Spleen (tissue), 11 donors: ENCODE results near the gene GTF2H4. TPM values are rescaled to one million over a fixed set of nuclear protein-coding genes. Genes with fewer than 3 reads are reported as not detected.

Source experiments
- DNase-seq: peaks from one replicate; pipeline ENCODE4 v3.0.0-alpha.2; 2020
- H3K27ac ChIP-seq, 8 donors: fragments of 200-600 bp; sonication (generic) in 7 of 8; 1 replicate in 4 of 8; 2 replicates in 4 of 8; pipeline versions ENCODE4 v1.5.0 to v1.8.0; 2016 to 2021; ENCODE audit warnings: inconsistent platforms in 4 of 8, mild to moderate bottlenecking in 4 of 8, moderate library complexity in 1 of 8
- H3K27me3 ChIP-seq, 7 donors: fragments of 200-600 bp; sonication (generic) in 6 of 7; replicated peaks in 1 of 7; 1 replicate in 4 of 7; 2 replicates in 3 of 7; pipeline versions ENCODE4 v1.5.0 to v1.8.0; 2016 to 2021; ENCODE audit warnings: inconsistent platforms in 3 of 7, mild to moderate bottlenecking in 1 of 7
- H3K36me3 ChIP-seq, 6 donors: fragments of 200-600 bp; sonication (generic) in 5 of 6; 1 replicate in 4 of 6; 2 replicates in 2 of 6; pipeline versions ENCODE4 v1.5.0 to v1.8.0; 2016 to 2021; ENCODE audit warnings: inconsistent platforms in 2 of 6
- H3K4me1 ChIP-seq, 6 donors: fragments of 200-600 bp; sonication (generic) in 5 of 6; 1 replicate in 3 of 6; 2 replicates in 3 of 6; pipeline versions ENCODE4 v1.5.0 to v1.8.0; 2016 to 2021; ENCODE audit warnings: inconsistent platforms in 3 of 6
- H3K4me3 ChIP-seq, 8 donors: fragments of 200-600 bp; sonication (generic) in 7 of 8; 1 replicate in 4 of 8; 2 replicates in 4 of 8; pipeline versions ENCODE4 v1.5.0 to v1.8.0; 2016 to 2021; ENCODE audit warnings: inconsistent platforms in 4 of 8, mild to moderate bottlenecking in 4 of 8, moderate library complexity in 2 of 8
- H3K9me3 ChIP-seq, 8 donors: fragments of 200-600 bp; sonication (generic) in 7 of 8; 1 replicate in 4 of 8; 2 replicates in 4 of 8; pipeline versions ENCODE4 v1.5.0 to v1.8.0; 2016 to 2021; ENCODE audit warnings: inconsistent platforms in 4 of 8
- POLR2A ChIP-seq, 3 donors: fragments of 450-650 bp; IDR thresholded peaks; one replicate each; pipeline ENCODE4 v1.5.1; 2017; ENCODE audit warnings: antibody characterized with exemption in 3 of 3, mild to moderate bottlenecking in 1 of 3
- POLR2AphosphoS5 ChIP-seq, 3 donors: sonication (generic); formaldehyde crosslinking; IDR thresholded peaks; one replicate each; pipeline ENCODE4 v1.5.1; 2017; ENCODE audit warnings: antibody characterized with exemption in 3 of 3
- WGBS, 5 donors: extraction: QIAGEN DNeasy Blood & Tissue Kit in 3 of 5; methylation state at CpG; one replicate each; pipeline versions ENCODE4 v1.1.5 to v1.1.7; 2013 to 2018; 5-methylcytosine and 5-hydroxymethylcytosine counted together
- intact Hi-C: fragments of 100-400 bp; cut with DNase I; formaldehyde crosslinking; loops from one replicate; pipeline ENCODE4 v1.15.0; 2023; ENCODE audit warnings: low total_unique reads
- polyA plus RNA-seq, 3 donors: library from polyadenylated mRNA; stranded (reverse); fragments of 200-250 nt; gene quantifications; one replicate each; pipeline ENCODE4 v1.2.1, GENCODE V29; 2013
- total RNA-seq, 7 donors: library from RNA; depleted of rRNA in 3 of 7; stranded (reverse); fragments of >200 nt in 3 of 7; fragmentation: NEBNext Ultra II Directional in 4 of 7; extraction: Animal tissue kit (Norgen Biotek cat#: 25700) in 4 of 7; gene quantifications; one replicate each; pipeline versions ENCODE4 v1.1.0 to v1.2.1, GENCODE V29; 2016 to 2021
- TF ChIP-seq, protein P1 (sequence below), 11 experiments: fragments of 200-600 bp in 7 of 11; fragments of 450-650 bp in 4 of 11; sonication (generic) in 4 of 11; IDR thresholded peaks in 8 of 11; conservative IDR thresholded peaks in 3 of 11; 1 replicate in 7 of 11; 2 replicates in 4 of 11; pipeline versions ENCODE4 v1.4.0 to v1.8.0; 2016 to 2021; ENCODE audit warnings: antibody characterized with exemption in 11 of 11, inconsistent platforms in 4 of 11, mild to moderate bottlenecking in 1 of 11
- donor health status: healthy with polysubstance abuse.
- donor health status: DM: no; HTN: no; CAD: no; lungs with moderate emphysema.
- donor health status: DM: no; HTN: no; CAD: no.
- donor health status: Bipolar disorder and iron deficiency.
- donor health status: healthy.
- donor health status: DM: no; HTN: no; CAD: no.
- donor health status: DM: yes; HTN: yes; CAD: no.

Gene GTF2H4
- total and polyA plus RNA-seq, 10 donors = 20.6 to 49.7 (median 29.3) TPM

DNA sequence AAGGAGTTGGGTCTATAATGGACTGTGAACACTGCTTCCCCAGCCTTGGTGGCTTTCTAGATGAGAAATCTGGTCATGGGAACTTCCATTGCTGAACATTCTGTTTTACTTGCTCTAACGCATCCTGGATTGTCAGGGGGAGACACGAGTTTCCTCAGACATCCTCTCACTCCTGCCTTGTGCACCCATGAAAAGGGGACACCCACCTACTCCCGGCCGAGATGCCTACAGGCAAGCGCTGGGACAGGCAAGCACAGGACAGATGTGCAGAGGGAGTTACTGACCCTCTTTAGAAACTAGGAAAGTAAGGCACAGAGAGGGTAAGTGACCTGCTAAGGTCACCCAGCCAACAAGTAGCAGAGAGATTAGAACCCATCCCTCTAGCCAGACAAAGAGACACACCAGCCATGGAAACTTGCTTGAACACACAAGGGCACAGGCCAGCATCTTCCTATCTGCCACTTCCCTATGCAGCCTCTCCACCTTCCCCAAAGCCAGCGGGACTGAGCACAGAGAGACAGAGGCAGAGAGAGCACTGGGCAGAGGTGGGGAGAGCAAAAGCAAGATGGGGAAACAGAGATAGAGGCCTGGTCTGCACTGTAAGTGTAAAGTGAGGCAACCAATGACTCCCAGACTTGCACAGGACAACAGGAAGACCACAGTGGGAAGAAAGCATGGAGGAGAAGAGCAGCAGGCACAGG lies 24.8 kb downstream of the GTF2H4 start:
- no peaks in the 10 kb centered on the region for H3K4me1 ChIP-seq
- WGBS, 5 donors = 75 to 87% (median 79%) methylated on average over 6 of the region's 6 CpGs

DNA sequence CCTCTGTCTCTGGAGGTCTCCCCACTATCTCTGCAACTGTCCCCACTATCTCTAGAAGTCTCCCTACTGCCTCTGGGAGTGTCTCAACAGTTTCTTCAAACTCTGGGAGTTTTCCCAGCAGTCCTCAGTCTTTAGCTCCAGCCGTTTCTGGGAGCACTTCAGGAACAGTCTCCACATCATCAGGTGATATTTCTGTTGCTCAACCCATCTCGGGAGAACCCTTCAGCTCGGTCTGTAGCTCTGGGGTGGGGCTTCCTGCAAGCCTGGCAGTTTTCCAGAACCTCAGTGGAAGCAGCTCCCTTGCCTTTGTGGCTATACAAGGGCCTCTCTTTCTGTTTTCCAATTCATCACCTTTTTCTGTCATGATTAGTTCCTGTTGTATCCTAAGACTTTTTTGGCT lies 27.0 kb downstream of the GTF2H4 start:
- Histone ChIP-seq H3K9me3 (no peaks in the 10 kb centered on the region), H3K4me3 (no peak overlapping the region), H3K4me1 (no peaks in the 10 kb centered on the region), H3K36me3 (no peaks in the 10 kb centered on the region), H3K27ac (no peak overlapping the region), H3K27me3 (peaks cover 0 to 22% (median 0%) of the 10 kb centered on the region in 7 donors)
- intact Hi-C loops = no loop called here
- WGBS, 5 donors = 14 to 32% (median 22%) methylated on average over 3 of the region's 3 CpGs
- DNase-seq = no peak
- TF ChIP-seq POLR2A (IDR thresholded peaks at IDR 0.05) (no peak), POLR2AphosphoS5 (IDR thresholded peaks at IDR 0.05) (no peak)
- TF ChIP-seq, protein P1, sequence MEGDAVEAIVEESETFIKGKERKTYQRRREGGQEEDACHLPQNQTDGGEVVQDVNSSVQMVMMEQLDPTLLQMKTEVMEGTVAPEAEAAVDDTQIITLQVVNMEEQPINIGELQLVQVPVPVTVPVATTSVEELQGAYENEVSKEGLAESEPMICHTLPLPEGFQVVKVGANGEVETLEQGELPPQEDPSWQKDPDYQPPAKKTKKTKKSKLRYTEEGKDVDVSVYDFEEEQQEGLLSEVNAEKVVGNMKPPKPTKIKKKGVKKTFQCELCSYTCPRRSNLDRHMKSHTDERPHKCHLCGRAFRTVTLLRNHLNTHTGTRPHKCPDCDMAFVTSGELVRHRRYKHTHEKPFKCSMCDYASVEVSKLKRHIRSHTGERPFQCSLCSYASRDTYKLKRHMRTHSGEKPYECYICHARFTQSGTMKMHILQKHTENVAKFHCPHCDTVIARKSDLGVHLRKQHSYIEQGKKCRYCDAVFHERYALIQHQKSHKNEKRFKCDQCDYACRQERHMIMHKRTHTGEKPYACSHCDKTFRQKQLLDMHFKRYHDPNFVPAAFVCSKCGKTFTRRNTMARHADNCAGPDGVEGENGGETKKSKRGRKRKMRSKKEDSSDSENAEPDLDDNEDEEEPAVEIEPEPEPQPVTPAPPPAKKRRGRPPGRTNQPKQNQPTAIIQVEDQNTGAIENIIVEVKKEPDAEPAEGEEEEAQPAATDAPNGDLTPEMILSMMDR (IDR thresholded peaks at IDR 0.05 in 8 of 11, conservative IDR thresholded peaks at IDR 0.05 in 3 of 11) = no peak

More for the DNA sequence above, 24.8 kb downstream of the GTF2H4 start:
- H3K9me3 ChIP-seq = peaks cover 0 to 13% (median 9%) of the 10 kb centered on the region in 8 donors
- H3K36me3 ChIP-seq = no peaks in the 10 kb centered on the region
- no peak for TF ChIP-seq POLR2AphosphoS5 (IDR thresholded peaks at IDR 0.05)
- TF ChIP-seq POLR2A (IDR thresholded peaks at IDR 0.05) = no peak
- TF ChIP-seq, protein P1 (IDR thresholded peaks at IDR 0.05 in 8 of 11, conservative IDR thresholded peaks at IDR 0.05 in 3 of 11) = no peak
- no peak overlapping the region for H3K27ac ChIP-seq
- no peak overlapping the region for H3K4me3 ChIP-seq
- DNase-seq = no peak
- intact Hi-C loops = no loop called here
- H3K27me3 ChIP-seq = peaks cover 0 to under 1% (median 0%) of the 10 kb centered on the region in 7 donors

DNA sequence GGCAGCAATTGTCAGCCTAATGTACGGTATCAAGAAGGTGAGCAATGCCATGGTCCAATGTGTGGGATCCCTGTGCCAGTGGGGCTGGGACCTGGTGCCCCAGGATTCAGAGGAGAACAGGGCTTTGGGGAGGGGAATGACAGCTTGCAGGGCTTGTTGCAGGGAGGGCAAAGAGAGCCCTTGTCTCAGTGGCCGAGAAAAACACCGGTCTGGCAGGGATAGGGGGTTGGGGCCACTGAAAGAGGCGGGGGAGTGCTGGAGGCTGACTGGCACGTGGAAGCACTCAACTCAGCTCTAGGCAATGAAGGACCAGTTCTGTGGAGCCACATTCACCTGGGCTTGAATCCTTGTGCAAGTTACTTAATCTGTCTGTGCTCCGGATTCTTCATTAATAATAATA lies 29.3 kb downstream of the GTF2H4 start:
- intact Hi-C loops = no loop called here
- 82 to 91% (median 85%) methylated on average over 6 of the region's 6 CpGs for WGBS, 5 donors
- H3K4me3 ChIP-seq = no peak overlapping the region
- H3K4me1 ChIP-seq = no peaks in the 10 kb centered on the region
- H3K36me3 ChIP-seq = no peaks in the 10 kb centered on the region
- peaks cover 0 to 44% (median 0%) of the 10 kb centered on the region in 7 donors for H3K27me3 ChIP-seq
- no peak for TF ChIP-seq POLR2A (IDR thresholded peaks at IDR 0.05)
- TF ChIP-seq, protein P1 (IDR thresholded peaks at IDR 0.05 in 8 of 11, conservative IDR thresholded peaks at IDR 0.05 in 3 of 11) = no peak
- TF ChIP-seq POLR2AphosphoS5 (IDR thresholded peaks at IDR 0.05) = no peak
- no peak overlapping the region for H3K27ac ChIP-seq
- no peaks in the 10 kb centered on the region for H3K9me3 ChIP-seq
- DNase-seq = no peak

DNA sequence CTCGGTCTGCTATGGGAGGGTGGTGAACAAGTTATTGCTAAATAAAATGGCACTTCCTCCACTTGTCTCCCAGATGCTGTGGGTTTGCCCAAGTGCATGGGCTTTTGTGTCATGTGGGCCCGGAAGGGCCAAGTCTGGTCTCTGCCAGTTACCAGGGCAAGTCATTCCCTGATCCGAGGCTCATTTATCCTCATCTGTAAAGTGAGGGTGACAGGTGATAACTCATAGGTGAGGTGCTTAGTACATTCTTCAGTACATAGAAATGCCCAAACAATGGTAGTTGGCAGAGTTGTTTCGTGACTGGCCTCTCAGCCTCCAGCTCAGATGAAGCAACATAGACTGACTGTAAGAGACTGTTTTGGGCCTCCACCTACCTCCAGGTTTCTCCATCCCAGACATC lies 30.7 kb downstream of the GTF2H4 start:
- WGBS, 5 donors = 51 to 71% (median 64%) methylated on average over 4 of the region's 4 CpGs
- no peaks in the 10 kb centered on the region for H3K9me3 ChIP-seq
- intact Hi-C loops = no loop called here
- no peaks in the 10 kb centered on the region for H3K36me3 ChIP-seq
- TF ChIP-seq POLR2A (IDR thresholded peaks at IDR 0.05) (no peak), POLR2AphosphoS5 (IDR thresholded peaks at IDR 0.05) (no peak)
- TF ChIP-seq, protein P1 (IDR thresholded peaks at IDR 0.05 in 8 of 11, conservative IDR thresholded peaks at IDR 0.05 in 3 of 11) = no peak
- no peak overlapping the region for H3K4me3 ChIP-seq
- peaks cover 0 to 58% (median 6%) of the 10 kb centered on the region in 7 donors for H3K27me3 ChIP-seq
- DNase-seq = no peak
- no peaks in the 10 kb centered on the region for H3K4me1 ChIP-seq
- no peak overlapping the region for H3K27ac ChIP-seq
